Heart right ventricle (tissue), 16 donors: ENCODE results near the gene ABCA7. TPM values are rescaled to one million over a fixed set of nuclear protein-coding genes. Genes with fewer than 3 reads are reported as not detected.
A peak's percentile ranks its signal among the peaks of the same experiment; 100 is the strongest.

ENCODE experiments used
- ATAC-seq, 8 donors: fragments of 200-7000 bp; cut with Tn5 transposase; one replicate each; pipeline ENCODE4 v1.9.1; 2020; ENCODE audit warnings: mild to moderate bottlenecking in 8 of 8, moderate library complexity in 8 of 8, moderate number of reproducible peaks in 1 of 8
- DNase-seq, 2 donors: peaks; one replicate each; pipeline ENCODE4 v3.0.0-alpha.2; 2020
- H3K27ac ChIP-seq, 10 donors: fragments of 200-600 bp; sonication (generic) in 2 of 10; one replicate each; pipeline versions ENCODE4 v1.5.0 to v1.8.0; 2020 to 2022; ENCODE audit warnings: mild to moderate bottlenecking in 3 of 10
- H3K27me3 ChIP-seq, 7 donors: fragments of 200-600 bp; one replicate each; pipeline ENCODE4 v1.8.0; 2021 to 2022; ENCODE audit warnings: mild to moderate bottlenecking in 2 of 7
- H3K36me3 ChIP-seq, 9 donors: fragments of 200-600 bp; sonication (generic) in 1 of 9; one replicate each; pipeline versions ENCODE4 v1.5.0 to v1.8.0; 2020 to 2022; ENCODE audit warnings: mild to moderate bottlenecking in 2 of 9
- H3K4me1 ChIP-seq, 9 donors: fragments of 200-600 bp; sonication (generic) in 1 of 9; one replicate each; pipeline versions ENCODE4 v1.5.0 to v1.8.0; 2020 to 2022; ENCODE audit warnings: mild to moderate bottlenecking in 4 of 9
- H3K4me3 ChIP-seq, 10 donors: fragments of 200-600 bp; sonication (generic) in 2 of 10; one replicate each; pipeline versions ENCODE4 v1.5.0 to v1.8.0; 2020 to 2022; ENCODE audit warnings: mild to moderate bottlenecking in 7 of 10, moderate library complexity in 2 of 10
- H3K9me3 ChIP-seq, 11 donors: fragments of 200-600 bp in 10 of 11; sonication (generic) in 2 of 11; one replicate each; pipeline versions ENCODE4 v1.5.0 to v1.8.0; 2013 to 2022; ENCODE audit warnings: mild to moderate bottlenecking in 2 of 11, control low read depth in 1 of 11, moderate library complexity in 1 of 11
- CTCF ChIP-seq, 9 donors: fragments of 200-600 bp; sonication (generic) in 2 of 9; IDR thresholded peaks; one replicate each; pipeline versions ENCODE4 v1.5.0 to v1.8.0; 2021 to 2022; ENCODE audit warnings: antibody characterized with exemption in 9 of 9, mild to moderate bottlenecking in 5 of 9, moderate library complexity in 1 of 9
- WGBS, 2 donors: extraction: QIAGEN DNeasy Blood & Tissue Kit; methylation state at CpG; one replicate each; pipeline ENCODE4 v1.1.7; 2013; ENCODE audit warnings: inconsistent platforms in 1 of 2; 5-methylcytosine and 5-hydroxymethylcytosine counted together
- intact Hi-C, 10 donors: fragments of 100-400 bp; cut with DNase I; formaldehyde crosslinking; loops; one replicate each; pipeline versions ENCODE4 v1.11.1 to v1.14.2; 2022
- polyA plus RNA-seq, 2 donors: library from polyadenylated mRNA; stranded (reverse); fragments of 200-250 nt; gene quantifications; one replicate each; pipeline ENCODE4 v1.2.3, GENCODE V29; 2013
- total RNA-seq, 10 donors: library from RNA; stranded (reverse); fragmentation: NEBNext Ultra II Directional in 3 of 10; extraction: Animal tissue kit (Norgen Biotek cat#: 25700) in 3 of 10; gene quantifications; one replicate each; pipeline versions ENCODE4 v1.2.1 to v1.2.4, GENCODE V29; 2021 to 2023
- donor health status: Arrhythmogenic right ventricular cardiomyopathy.
- donor health status: ischemic (EF 13 %, LVEDD 7.1; RV severe dilation, severe dysfunction).
- donor health status: healthy with polysubstance abuse.
- donor health status: DM: no; HTN: yes; CAD: no.
- donor health status: DM: no; HTN: no; CAD: no.
- donor health status: ischemic (EF 25% LVEDD 6.9; RV normal size, moderate dysfunction).
- donor health status: ischemic (EF 25% LVEDD 5.7; RV mildly dilated, moderate dysfunction).
- donor health status: healthy.
- donor health status: DM: yes; HTN: yes; CAD: no.
- donor health status: Ischemic cardiomyopathy.
- donor health status: ischemic (EF 35%, LVEDD 5.7; RV mildly dilated, moderate dysfunction).
- donor health status: nonischemic (EF 11% LVEDD 7.7; RV severe dilation, severe dysfunction).
- donor health status: DM: yes; HTN: yes; CAD: no.
- donor health status: PGD.
- donor health status: ischemic (EF 29% LVEDD 5.4; RV normal size, mild dysfunction).
- donor health status: nonischemic (EF 23%, LVEDD 6.1; RV moderate dilation, normal function).

Gene ABCA7
- total and polyA plus RNA-seq, 12 donors = 2.7 to 23.4 (median 5.6) TPM

- peaks cover 0 to 10% (median 0%) of the 10 kb centered on the region in 9 donors for H3K36me3 ChIP-seq
- intact Hi-C loops = no loop called here
- H3K9me3 ChIP-seq = peaks cover 0 to 2% (median 0%) of the 10 kb centered on the region in 11 donors
- 50 to 57% methylated on average over 17 of the region's 17 CpGs for WGBS, 2 donors
- ATAC-seq (peak in 1 of 8 donors; percentile 6), DNase-seq (no peak)
- peaks cover 11 to 54% (median 37%) of the 10 kb centered on the region in 9 donors for H3K4me1 ChIP-seq
- H3K4me3 ChIP-seq = no peak overlapping the region
- peaks cover 28 to 70% (median 65%) of the 10 kb centered on the region in 7 donors for H3K27me3 ChIP-seq
- no peak for TF ChIP-seq CTCF (IDR thresholded peaks at IDR 0.05)
- H3K27ac ChIP-seq = no peak overlapping the region
Measured at GRCh38 chr19:1065606-1066109, 25.8 kb downstream of the ABCA7 start.

GRCh38 chr19:1066251-1066747 lies 26.4 kb downstream of the ABCA7 start:
- DNase-seq (no peak), ATAC-seq (no peak)
- intact Hi-C loops = no loop called here
- 22 to 26% methylated on average over 17 of the region's 17 CpGs for WGBS, 2 donors
- Histone ChIP-seq H3K4me1 (peaks cover 11 to 58% (median 37%) of the 10 kb centered on the region in 9 donors), H3K36me3 (peaks cover 0 to 14% (median 0%) of the 10 kb centered on the region in 9 donors), H3K4me3 (peak overlapping the region in 7 of 10 donors; percentile 4 to 76 (median 46)), H3K27ac (peak overlapping the region in 1 of 10 donors; percentile 96), H3K27me3 (peaks cover 34 to 76% (median 71%) of the 10 kb centered on the region in 7 donors), H3K9me3 (no peaks in the 10 kb centered on the region)
- no peak for TF ChIP-seq CTCF (IDR thresholded peaks at IDR 0.05)

GRCh38 chr19:1066748-1067340 lies 26.9 kb downstream of the ABCA7 start, which contains the start of gene ARHGAP45:
ARHGAP45 (plus strand) TSS chr19:1067167; CDS start chr19:1067406, 239 bp downstream.
- peaks cover 0 to 19% (median 0%) of the 10 kb centered on the region in 9 donors for H3K36me3 ChIP-seq
- H3K9me3 ChIP-seq = no peaks in the 10 kb centered on the region
- no peak for TF ChIP-seq CTCF (IDR thresholded peaks at IDR 0.05)
- 5 to 7% methylated on average over 49 to 61 of the region's 61 CpGs for WGBS, 2 donors
- ATAC-seq (peak in 7 of 8 donors; percentile 2 to 27 (median 14)), DNase-seq (peak in 1 of 2 donors; percentile 55)
- H3K4me3 ChIP-seq = peak within 1 kb of the TSS; percentile 4 to 76 (median 46)
- peaks cover 11 to 63% (median 37%) of the 10 kb centered on the region in 9 donors for H3K4me1 ChIP-seq
- intact Hi-C loops = no loop called here
- H3K27me3 ChIP-seq = peaks cover 34 to 80% (median 71%) of the 10 kb centered on the region in 7 donors
- peak within 1 kb of the TSS in 8 of 10 donors; percentile 27 to 96 (median 58) for H3K27ac ChIP-seq

GRCh38 chr19:1067341-1067957 lies 27.5 kb downstream of the ABCA7 start:
- 5% methylated on average over 35 to 38 of the region's 38 CpGs for WGBS, 2 donors
- peaks cover 11 to 63% (median 37%) of the 10 kb centered on the region in 9 donors for H3K4me1 ChIP-seq
- H3K27me3 ChIP-seq = peaks cover 34 to 83% (median 76%) of the 10 kb centered on the region in 7 donors
- no peaks in the 10 kb centered on the region for H3K9me3 ChIP-seq
- intact Hi-C loops = no loop called here
- ATAC-seq (peak in 1 of 8 donors; percentile 2), DNase-seq (no peak)
- peaks cover 0 to 20% (median 0%) of the 10 kb centered on the region in 9 donors for H3K36me3 ChIP-seq
- peak overlapping the region; percentile 4 to 76 (median 46) for H3K4me3 ChIP-seq
- H3K27ac ChIP-seq = peak overlapping the region in 8 of 10 donors; percentile 27 to 96 (median 58)
- no peak for TF ChIP-seq CTCF (IDR thresholded peaks at IDR 0.05)
